Endothelial cell of umbilical vein (primary cell): ENCODE measurements around the gene RGS8. TPM values are rescaled to one million over a fixed set of nuclear protein-coding genes. Genes with fewer than 3 reads are reported as not detected.

Source experiments
- BruUV-seq: library from RNA; stranded (reverse); fragments of 400-500 nt; replicated peaks from 2 replicates; lab custom pipeline; 2021; lab: Mats Ljungman, UMichigan
- CTCF ChIA-PET: fragments of 300-600, 350-600 bp; sonication (Branson Sonifier 250); formaldehyde crosslinking; loops from one replicate; lab custom pipeline; 2021; ENCODE audit warnings: antibody characterized with exemption, inconsistent platforms; lab: Charles Lee
- POLR2A ChIA-PET: fragments of 300-600, 350-600 bp; sonication (Branson Sonifier 250); formaldehyde crosslinking; loops from one replicate; lab custom pipeline; 2021; ENCODE audit warnings: antibody characterized with exemption, inconsistent platforms; lab: Charles Lee
- DNase-seq: peaks from one replicate; pipeline ENCODE4 v3.0.0-alpha.2; 2011; ENCODE audit warnings: low read depth, low spot score
- FAIRE-seq: peaks from 2 replicates; lab custom pipeline; 2011; peaks lifted over from hg19 to GRCh38; lab: Jason Lieb, UNC
- H2AFZ ChIP-seq: 2 replicates; pipeline ENCODE4 v1.6.0; 2012; ENCODE audit warnings: low read depth, low read length, control low read depth, inconsistent platforms
- H3K27ac ChIP-seq: 2 replicates; pipeline ENCODE4 v1.5.1; 2011; ENCODE audit warnings: low read depth, mild to moderate bottlenecking, control low read depth, low read length, moderate library complexity; ENCODE audit not compliant: insufficient read depth
- H3K27me3 ChIP-seq, 2 experiments: 2 replicates each; pipeline versions ENCODE4 v1.6.0 to v1.6.1; 2011; ENCODE audit warnings: low read length in 2 of 2, mixed read lengths in 1 of 2; ENCODE audit not compliant: control insufficient read depth in 2 of 2, insufficient read depth in 2 of 2
- H3K36me3 ChIP-seq, 2 experiments: 2 replicates in 1 of 2; 3 replicates in 1 of 2; pipeline ENCODE4 v1.5.1; 2011; ENCODE audit warnings: low read length in 2 of 2, mild to moderate bottlenecking in 1 of 2, moderate library complexity in 1 of 2; ENCODE audit not compliant: control insufficient read depth in 2 of 2, insufficient read depth in 2 of 2; ENCODE audit errors: extremely low read depth in 1 of 2
- H3K4me1 ChIP-seq: 3 replicates; pipeline ENCODE4 v1.5.1; 2011; ENCODE audit warnings: mild to moderate bottlenecking, low read length; ENCODE audit not compliant: control insufficient read depth, insufficient read depth; ENCODE audit errors: extremely low read depth
- H3K4me2 ChIP-seq: 2 replicates; pipeline ENCODE4 v1.6.1; 2011; ENCODE audit warnings: low read length, control low read depth, mixed read lengths; ENCODE audit not compliant: insufficient read depth
- H3K4me3 ChIP-seq, 3 experiments: fragments of 200-600 bp in 1 of 3; sonication (generic), shearing (Covaris generic) in 1 of 3; replicated peaks in 1 of 3; 2 replicates each; pipeline ENCODE4 v1.5.1; 2011 to 2016; ENCODE audit warnings: control low read depth in 3 of 3, low read length in 3 of 3, mild to moderate bottlenecking in 2 of 3, inconsistent platforms in 1 of 3, low read depth in 1 of 3, moderate library complexity in 1 of 3; ENCODE audit not compliant: insufficient read depth in 1 of 3
- H3K79me2 ChIP-seq: 2 replicates; pipeline ENCODE4 v1.6.0; 2012; ENCODE audit warnings: low read length, inconsistent platforms; ENCODE audit not compliant: control insufficient read depth, insufficient read depth
- H3K9ac ChIP-seq: replicated peaks from 2 replicates; pipeline ENCODE3; 2011; ENCODE audit warnings: low read length, control low read depth; ENCODE audit not compliant: insufficient read depth; ENCODE audit errors: extremely low read depth
- H3K9me1 ChIP-seq: replicated peaks from 3 replicates; pipeline ENCODE4 v1.6.0; 2011; ENCODE audit warnings: mild to moderate bottlenecking, low read length; ENCODE audit not compliant: control insufficient read depth, insufficient read depth; ENCODE audit errors: extremely low read depth
- H3K9me3 ChIP-seq: replicated peaks from 2 replicates; pipeline ENCODE4 v1.5.1; 2012; ENCODE audit warnings: low read length, inconsistent platforms; ENCODE audit not compliant: control insufficient read depth, insufficient read depth
- H4K20me1 ChIP-seq: replicated peaks from 2 replicates; pipeline ENCODE3; 2011; ENCODE audit warnings: mild to moderate bottlenecking, low read length; ENCODE audit not compliant: control insufficient read depth, insufficient read depth; ENCODE audit errors: extremely low read depth
- EZH2 ChIP-seq: IDR thresholded peaks from 2 replicates; pipeline ENCODE4 v1.6.1; 2012; ENCODE audit warnings: borderline replicate concordance, low read depth, mild to moderate bottlenecking, moderate library complexity, low read length, inconsistent platforms; ENCODE audit not compliant: severe bottlenecking
- FOS ChIP-seq: IDR thresholded peaks from 2 replicates; pipeline ENCODE4 v1.6.1; 2011; ENCODE audit warnings: mild to moderate bottlenecking, low read length, moderate library complexity, borderline replicate concordance; ENCODE audit not compliant: insufficient read depth
- GATA2 ChIP-seq: IDR thresholded peaks from 2 replicates; pipeline ENCODE4 v1.7.0; 2011; ENCODE audit warnings: low read depth, mild to moderate bottlenecking, moderate library complexity, mixed read lengths, low read length; ENCODE audit not compliant: insufficient read length, insufficient read depth
- JUN ChIP-seq: IDR thresholded peaks from 2 replicates; pipeline ENCODE4 v1.6.1; 2011; ENCODE audit warnings: borderline replicate concordance, low read depth; ENCODE audit not compliant: insufficient read length, insufficient read depth
- MYC ChIP-seq: IDR thresholded peaks from one replicate; pipeline ENCODE4 v1.6.1; 2011; ENCODE audit warnings: mild to moderate bottlenecking, low read depth, low read length
- POLR2A ChIP-seq: IDR thresholded peaks from 2 replicates; pipeline ENCODE4 v1.6.1; 2012; ENCODE audit warnings: low read depth, mild to moderate bottlenecking, control low read depth, low read length
- POLR2AphosphoS5 ChIP-seq: IDR thresholded peaks from 2 replicates; pipeline ENCODE4 v1.6.1; 2012; ENCODE audit warnings: low read depth, mild to moderate bottlenecking, control low read depth, low read length, moderate library complexity; ENCODE audit not compliant: insufficient read depth
- dilution Hi-C: fragments of 300-500 bp; cut with MboI; formaldehyde crosslinking; loops from one replicate; pipeline ENCODE4 v1.15.0; 2019; ENCODE audit warnings: low sequenced_read_pairs; ENCODE audit not compliant: extremely low pct_ligation_motif_present
- intact Hi-C: fragments of 100-400 bp; cut with micrococcal nuclease; formaldehyde crosslinking; loops from one replicate; pipeline ENCODE4 v1.10.0; 2022
- polyA plus RNA-seq, 4 experiments: library from polyadenylated mRNA; depleted of rRNA in 3 of 4; stranded (reverse) in 3 of 4; unstranded in 1 of 4; fragments of >200 nt; gene quantifications; 2 replicates each; pipeline versions ENCODE4 v1.2.1 to v1.2.3, GENCODE V29; 2011 to 2012; ENCODE audit warnings: missing spikeins in 1 of 4
- total RNA-seq: library from RNA; stranded (reverse); gene quantifications from 2 replicates; pipeline ENCODE4 v1.2.3, GENCODE V29; 2021
- TF ChIP-seq, protein P1 (sequence below), 2 donors: IDR thresholded peaks; 1 replicate in 1 of 2; 2 replicates in 1 of 2; pipeline ENCODE4 v1.5.1; 2011; ENCODE audit warnings: low read length in 2 of 2, mild to moderate bottlenecking in 2 of 2, moderate library complexity in 2 of 2, control low read depth in 1 of 2, inconsistent platforms in 1 of 2, low read depth in 1 of 2; ENCODE audit not compliant: insufficient read depth in 1 of 2; ENCODE audit errors: extremely low read depth in 1 of 2
- TF ChIP-seq, protein P2 (sequence below): IDR thresholded peaks from 2 replicates; pipeline ENCODE4 v1.6.1; 2011; ENCODE audit not compliant: insufficient read depth, insufficient read length

The RGS8 gene
- total and polyA plus RNA-seq, 2 donors (not counting 3 experiments of a cell fraction or from before 2014, with no cell fraction given), result not detected

DNA sequence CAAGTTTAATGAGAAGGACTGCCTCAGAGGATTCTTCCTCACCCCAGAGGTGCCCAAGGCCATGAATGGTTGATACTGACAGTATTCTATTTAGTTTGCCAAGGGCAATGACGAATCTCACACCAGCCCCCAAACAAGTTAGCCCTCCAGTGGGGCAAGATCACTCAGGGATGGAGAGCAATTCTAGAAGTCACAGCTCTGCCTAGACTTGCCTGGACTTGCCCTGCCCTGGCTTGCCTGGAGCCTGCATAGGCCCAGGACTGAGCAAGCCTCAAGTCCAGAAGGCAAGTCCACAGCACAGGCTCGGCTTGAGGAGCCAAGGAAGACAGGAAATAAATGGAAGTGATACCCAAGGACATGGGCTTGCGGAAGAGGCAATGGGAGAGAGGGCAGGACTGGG lies 40.7 kb downstream of the RGS8 start:
- FAIRE-seq (no peak), DNase-seq (no peak)
- H3K9me3 ChIP-seq, result no peaks in the 10 kb centered on the region
- H3K4me1 ChIP-seq, result no peaks in the 10 kb centered on the region
- H3K4me2 ChIP-seq, result no peak overlapping the region
- no peak overlapping the region for H2AFZ ChIP-seq
- ChIA-PET POLR2A (interaction anchor here (0.6 kb wide), 1 partner anchor 24 kb away, joined by 3 read pairs; no protein-coding TSS in a partner anchor), CTCF (no interaction called here)
- BruUV-seq, result no TSS peak
- TF ChIP-seq, protein P1, sequence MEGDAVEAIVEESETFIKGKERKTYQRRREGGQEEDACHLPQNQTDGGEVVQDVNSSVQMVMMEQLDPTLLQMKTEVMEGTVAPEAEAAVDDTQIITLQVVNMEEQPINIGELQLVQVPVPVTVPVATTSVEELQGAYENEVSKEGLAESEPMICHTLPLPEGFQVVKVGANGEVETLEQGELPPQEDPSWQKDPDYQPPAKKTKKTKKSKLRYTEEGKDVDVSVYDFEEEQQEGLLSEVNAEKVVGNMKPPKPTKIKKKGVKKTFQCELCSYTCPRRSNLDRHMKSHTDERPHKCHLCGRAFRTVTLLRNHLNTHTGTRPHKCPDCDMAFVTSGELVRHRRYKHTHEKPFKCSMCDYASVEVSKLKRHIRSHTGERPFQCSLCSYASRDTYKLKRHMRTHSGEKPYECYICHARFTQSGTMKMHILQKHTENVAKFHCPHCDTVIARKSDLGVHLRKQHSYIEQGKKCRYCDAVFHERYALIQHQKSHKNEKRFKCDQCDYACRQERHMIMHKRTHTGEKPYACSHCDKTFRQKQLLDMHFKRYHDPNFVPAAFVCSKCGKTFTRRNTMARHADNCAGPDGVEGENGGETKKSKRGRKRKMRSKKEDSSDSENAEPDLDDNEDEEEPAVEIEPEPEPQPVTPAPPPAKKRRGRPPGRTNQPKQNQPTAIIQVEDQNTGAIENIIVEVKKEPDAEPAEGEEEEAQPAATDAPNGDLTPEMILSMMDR (IDR thresholded peaks at IDR 0.05; ENCODE audit: extremely low read depth in 1 of 2, insufficient read depth in 1 of 2, low read depth in 1 of 2, low read length in 2 of 2), result no peak
- TF ChIP-seq POLR2A, result no peak
- TF ChIP-seq POLR2AphosphoS5, result no peak
- no peak for TF ChIP-seq EZH2
- TF ChIP-seq FOS, result no peak
- no peak for TF ChIP-seq GATA2
- H3K27me3 ChIP-seq, result no peaks in the 10 kb centered on the region
- no peaks in the 10 kb centered on the region for H4K20me1 ChIP-seq
- H3K79me2 ChIP-seq, result no peaks in the 10 kb centered on the region
- H3K27ac ChIP-seq, result no peak overlapping the region
- H3K9ac ChIP-seq, result no peak overlapping the region
- dilution Hi-C loops, result no loop called here
- intact Hi-C loops, result no loop called here
- H3K36me3 ChIP-seq, result no peaks in the 10 kb centered on the region
- H3K9me1 ChIP-seq, result no peaks in the 10 kb centered on the region
- H3K4me3 ChIP-seq, result no peak overlapping the region

DNA sequence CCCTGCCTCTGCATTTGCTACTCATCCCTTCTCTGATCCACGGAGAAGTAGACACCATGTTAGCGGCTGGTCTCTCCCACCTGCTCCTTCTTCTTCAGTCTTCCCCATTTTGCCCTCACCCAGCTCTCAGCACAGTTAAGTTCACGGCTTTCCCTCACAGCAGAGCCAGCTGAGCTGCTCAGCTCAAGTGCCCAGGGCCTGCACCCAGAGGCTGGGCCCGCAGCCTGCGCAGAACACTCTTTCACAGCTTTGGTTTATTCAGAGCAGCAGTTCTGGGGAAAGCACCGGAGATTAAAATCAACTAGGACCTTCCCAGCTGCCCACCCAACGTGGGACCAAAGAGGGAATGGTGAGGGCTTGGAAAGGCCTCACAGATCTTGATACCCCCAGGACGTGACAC lies 41.9 kb downstream of the RGS8 start:
- BruUV-seq, result no TSS peak

More for the DNA sequence above, 41.9 kb downstream of the RGS8 start:
- TF ChIP-seq JUN (no peak), EZH2 (no peak), GATA2 (no peak), FOS (no peak), POLR2A (no peak), POLR2AphosphoS5 (no peak), MYC (no peak)
- TF ChIP-seq, protein P1 (IDR thresholded peaks at IDR 0.05; ENCODE audit: extremely low read depth in 1 of 2, insufficient read depth in 1 of 2, low read depth in 1 of 2, low read length in 2 of 2), result no peak
- TF ChIP-seq, protein P2, sequence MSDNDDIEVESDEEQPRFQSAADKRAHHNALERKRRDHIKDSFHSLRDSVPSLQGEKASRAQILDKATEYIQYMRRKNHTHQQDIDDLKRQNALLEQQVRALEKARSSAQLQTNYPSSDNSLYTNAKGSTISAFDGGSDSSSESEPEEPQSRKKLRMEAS, result no peak
- Histone ChIP-seq H2AFZ (no peak overlapping the region), H3K4me3 (no peak overlapping the region), H3K79me2 (no peaks in the 10 kb centered on the region), H3K4me1 (no peaks in the 10 kb centered on the region), H3K4me2 (no peak overlapping the region), H3K9me1 (no peaks in the 10 kb centered on the region), H3K9me3 (no peaks in the 10 kb centered on the region), H3K9ac (no peak overlapping the region), H3K36me3 (no peaks in the 10 kb centered on the region), H3K27me3 (no peaks in the 10 kb centered on the region), H4K20me1 (no peaks in the 10 kb centered on the region), H3K27ac (no peak overlapping the region)
- intact Hi-C loops (no loop called here), dilution Hi-C loops (no loop called here)
- POLR2A ChIA-PET, result no interaction called here
- CTCF ChIA-PET, result no interaction called here
- DNase-seq (no peak), FAIRE-seq (no peak)
